Measurements from ENCODE around the gene ACKR3. TPM values are rescaled to one million over a fixed set of nuclear protein-coding genes. Genes with fewer than 3 reads are reported as not detected.

Gene ACKR3
- total RNA-seq, 3 donors from 2014 or later, result 15.1 to 39.4 (median 23.6) TPM

DNA sequence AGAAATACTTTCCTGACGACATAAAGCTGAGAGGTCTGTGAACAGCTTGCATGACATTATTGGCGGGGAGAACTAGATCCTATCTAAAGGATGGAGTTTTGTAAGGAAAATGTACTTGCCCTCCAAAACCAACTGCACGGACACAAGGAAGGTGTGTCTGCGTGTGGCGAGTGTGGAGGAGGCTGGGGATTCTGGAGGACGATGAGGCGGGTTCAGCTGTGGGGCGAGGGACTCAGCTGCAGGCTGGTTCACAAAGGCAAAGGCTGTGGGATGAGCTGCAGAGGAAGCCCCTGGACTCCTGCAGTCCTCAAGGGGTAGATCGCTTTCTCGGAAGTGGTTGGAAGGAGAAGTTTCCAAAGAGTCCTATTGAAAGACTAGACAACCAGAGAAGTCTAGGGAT lies 48.2 kb downstream of the ACKR3 start:
- H3K4me3 ChIP-seq, result no peak overlapping the region
- no peak overlapping the region for H3K27ac ChIP-seq
- H3K9me3 ChIP-seq, result no peaks in the 10 kb centered on the region
- H3K27me3 ChIP-seq, result no peaks in the 10 kb centered on the region
- intact Hi-C loops (cut with DNase I; ENCODE audit: low total_unique reads), result no loop called here
- DNase-seq (ENCODE audit: low spot score in 2 of 2), result no peak
- no peak for TF ChIP-seq POLR2AphosphoS5 (IDR thresholded peaks at IDR 0.05)
- no peak for TF ChIP-seq POLR2A (IDR thresholded peaks at IDR 0.05)
- TF ChIP-seq, protein P1, sequence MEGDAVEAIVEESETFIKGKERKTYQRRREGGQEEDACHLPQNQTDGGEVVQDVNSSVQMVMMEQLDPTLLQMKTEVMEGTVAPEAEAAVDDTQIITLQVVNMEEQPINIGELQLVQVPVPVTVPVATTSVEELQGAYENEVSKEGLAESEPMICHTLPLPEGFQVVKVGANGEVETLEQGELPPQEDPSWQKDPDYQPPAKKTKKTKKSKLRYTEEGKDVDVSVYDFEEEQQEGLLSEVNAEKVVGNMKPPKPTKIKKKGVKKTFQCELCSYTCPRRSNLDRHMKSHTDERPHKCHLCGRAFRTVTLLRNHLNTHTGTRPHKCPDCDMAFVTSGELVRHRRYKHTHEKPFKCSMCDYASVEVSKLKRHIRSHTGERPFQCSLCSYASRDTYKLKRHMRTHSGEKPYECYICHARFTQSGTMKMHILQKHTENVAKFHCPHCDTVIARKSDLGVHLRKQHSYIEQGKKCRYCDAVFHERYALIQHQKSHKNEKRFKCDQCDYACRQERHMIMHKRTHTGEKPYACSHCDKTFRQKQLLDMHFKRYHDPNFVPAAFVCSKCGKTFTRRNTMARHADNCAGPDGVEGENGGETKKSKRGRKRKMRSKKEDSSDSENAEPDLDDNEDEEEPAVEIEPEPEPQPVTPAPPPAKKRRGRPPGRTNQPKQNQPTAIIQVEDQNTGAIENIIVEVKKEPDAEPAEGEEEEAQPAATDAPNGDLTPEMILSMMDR (IDR thresholded peaks at IDR 0.05), result no peak
- H3K36me3 ChIP-seq, result no peaks in the 10 kb centered on the region
- no peaks in the 10 kb centered on the region for H3K4me1 ChIP-seq

DNA sequence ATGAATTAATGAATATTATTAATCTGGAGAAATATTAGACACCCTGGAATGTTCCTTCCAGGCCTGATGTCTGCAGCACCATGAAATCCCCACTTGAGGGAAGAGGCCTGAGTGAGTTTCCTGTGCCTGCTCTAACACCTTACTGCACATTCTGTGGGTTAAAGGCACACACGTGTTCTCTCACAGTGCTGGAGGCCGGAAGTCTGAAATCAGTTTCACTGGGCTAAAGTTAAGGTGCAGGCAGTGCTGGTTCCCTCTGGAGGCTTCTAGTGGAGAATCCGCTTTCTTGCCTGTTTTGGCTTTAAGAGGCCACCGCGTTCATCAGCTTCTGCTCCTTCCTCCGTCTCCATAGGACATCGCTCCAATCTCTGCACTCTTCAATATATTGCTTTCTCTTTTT lies 48.7 kb downstream of the ACKR3 start:
- no peak for DNase-seq (ENCODE audit: low spot score in 2 of 2)
- H3K4me3 ChIP-seq, result no peak overlapping the region
- no peaks in the 10 kb centered on the region for H3K36me3 ChIP-seq
- no peaks in the 10 kb centered on the region for H3K9me3 ChIP-seq
- H3K27ac ChIP-seq, result no peak overlapping the region
- no peak for TF ChIP-seq POLR2A (IDR thresholded peaks at IDR 0.05)
- TF ChIP-seq POLR2AphosphoS5 (IDR thresholded peaks at IDR 0.05), result no peak
- TF ChIP-seq, protein P1 (IDR thresholded peaks at IDR 0.05), result no peak
- intact Hi-C loops (cut with DNase I; ENCODE audit: low total_unique reads), result no loop called here
- no peaks in the 10 kb centered on the region for H3K27me3 ChIP-seq
- no peaks in the 10 kb centered on the region for H3K4me1 ChIP-seq

DNA sequence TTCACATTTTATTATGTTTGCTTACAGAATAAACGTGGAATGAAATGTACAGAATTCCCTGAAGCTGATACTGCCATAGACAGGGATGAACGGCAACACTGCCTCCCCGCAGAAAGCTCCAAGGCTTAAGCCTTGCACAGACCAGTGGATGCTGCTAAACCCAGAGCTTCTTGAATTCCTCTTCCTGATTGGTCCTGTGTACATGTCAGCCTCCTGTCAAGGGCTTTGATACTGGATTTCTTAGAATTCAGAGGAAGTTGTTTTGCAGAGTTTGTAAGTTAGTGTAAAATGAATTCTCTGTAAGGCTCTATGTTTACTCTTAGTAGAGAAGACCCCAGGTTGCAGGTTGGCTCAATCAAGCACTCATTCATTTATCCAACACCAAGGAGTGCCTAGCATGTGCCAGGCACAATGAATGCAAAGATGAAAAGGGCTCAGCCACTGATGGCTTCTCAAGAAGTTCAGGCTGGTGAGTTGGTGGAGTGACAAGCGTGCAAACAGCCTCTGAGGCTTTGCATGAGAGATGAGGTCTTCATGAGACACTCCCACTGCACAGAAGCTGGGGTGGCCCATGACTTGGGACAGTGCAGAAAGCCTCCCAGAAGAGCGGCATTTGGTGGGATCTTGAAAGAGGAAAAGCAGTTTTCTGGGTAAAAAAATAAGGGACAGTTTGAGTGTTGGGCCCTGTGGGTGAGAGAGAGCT lies 50.4 kb downstream of the ACKR3 start:
- no peak for DNase-seq (ENCODE audit: low spot score in 2 of 2)
- no peaks in the 10 kb centered on the region for H3K27me3 ChIP-seq
- H3K27ac ChIP-seq, result no peak overlapping the region
- no peak overlapping the region for H3K4me3 ChIP-seq
- intact Hi-C loops (cut with DNase I; ENCODE audit: low total_unique reads), result no loop called here
- no peaks in the 10 kb centered on the region for H3K36me3 ChIP-seq
- TF ChIP-seq, protein P1 (IDR thresholded peaks at IDR 0.05), result no peak
- TF ChIP-seq POLR2AphosphoS5 (IDR thresholded peaks at IDR 0.05) (no peak), POLR2A (IDR thresholded peaks at IDR 0.05) (no peak)
- H3K4me1 ChIP-seq, result no peaks in the 10 kb centered on the region
- H3K9me3 ChIP-seq, result no peaks in the 10 kb centered on the region

DNA sequence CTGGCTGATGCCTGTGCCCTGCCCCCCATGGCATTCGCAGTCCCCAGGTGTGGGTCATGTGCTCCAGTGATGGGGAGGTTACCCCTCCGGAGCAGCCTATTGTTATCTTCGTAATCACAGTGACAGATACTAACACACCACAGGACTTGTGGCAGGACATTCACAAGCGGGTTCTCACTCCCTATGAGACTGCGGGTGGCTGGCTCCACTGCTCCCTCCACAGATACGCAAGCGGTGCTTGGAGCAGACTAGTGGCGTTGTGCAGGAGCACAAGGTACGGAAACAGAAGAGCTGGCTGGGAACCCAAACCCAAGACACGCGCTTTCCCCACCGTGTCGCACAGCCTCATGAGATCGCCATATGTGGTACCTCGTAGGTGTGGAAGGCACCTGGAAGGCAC lies 52.2 kb downstream of the ACKR3 start:
- H3K27ac ChIP-seq, result no peak overlapping the region
- H3K36me3 ChIP-seq, result no peaks in the 10 kb centered on the region
- TF ChIP-seq, protein P1 (IDR thresholded peaks at IDR 0.05), result no peak
- TF ChIP-seq POLR2A (IDR thresholded peaks at IDR 0.05) (no peak), POLR2AphosphoS5 (IDR thresholded peaks at IDR 0.05) (no peak)
- no peak overlapping the region for H3K4me3 ChIP-seq
- H3K4me1 ChIP-seq, result no peaks in the 10 kb centered on the region
- intact Hi-C loops (cut with DNase I; ENCODE audit: low total_unique reads), result no loop called here
- H3K27me3 ChIP-seq, result no peaks in the 10 kb centered on the region
- H3K9me3 ChIP-seq, result no peaks in the 10 kb centered on the region
- no peak for DNase-seq (ENCODE audit: low spot score in 2 of 2)

DNA sequence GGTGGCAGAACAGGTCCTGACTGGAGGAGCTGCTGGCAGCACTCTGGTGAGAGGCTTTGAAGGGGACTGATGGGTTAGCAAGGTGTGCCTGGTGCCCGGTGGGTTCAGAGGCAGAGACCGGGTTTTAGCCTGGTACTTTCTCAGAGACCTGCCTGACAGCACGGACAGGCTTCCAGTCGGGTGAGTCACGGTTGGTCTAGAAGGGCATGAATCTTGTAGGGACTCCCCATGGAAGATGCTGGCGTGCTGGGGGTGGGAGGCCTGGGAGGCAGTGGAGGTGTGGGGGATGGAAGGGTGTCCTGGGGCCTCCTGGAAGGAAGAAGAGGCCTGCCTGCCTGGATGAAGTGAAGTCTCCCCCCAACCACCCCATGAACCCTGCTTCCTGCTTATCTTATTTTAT lies 52.6 kb downstream of the ACKR3 start:
- H3K27ac ChIP-seq, result no peak overlapping the region
- H3K4me3 ChIP-seq, result no peak overlapping the region
- DNase-seq (ENCODE audit: low spot score in 2 of 2), result no peak
- TF ChIP-seq POLR2A (IDR thresholded peaks at IDR 0.05), result no peak
- TF ChIP-seq, protein P1 (IDR thresholded peaks at IDR 0.05), result no peak
- no peak for TF ChIP-seq POLR2AphosphoS5 (IDR thresholded peaks at IDR 0.05)
- H3K27me3 ChIP-seq, result no peaks in the 10 kb centered on the region
- H3K9me3 ChIP-seq, result no peaks in the 10 kb centered on the region
- no peaks in the 10 kb centered on the region for H3K36me3 ChIP-seq
- H3K4me1 ChIP-seq, result no peaks in the 10 kb centered on the region
- intact Hi-C loops (cut with DNase I; ENCODE audit: low total_unique reads), result no loop called here

Data from breast epithelium (tissue), 4 donors.